Spleen (tissue), 11 donors: ENCODE measurements around the gene PNMA8B. TPM values are rescaled to one million over a fixed set of nuclear protein-coding genes. Genes with fewer than 3 reads are reported as not detected.

Source experiments
- DNase-seq: peaks from one replicate; pipeline ENCODE4 v3.0.0-alpha.2; 2020
- H3K27ac ChIP-seq, 8 donors: fragments of 200-600 bp; sonication (generic) in 7 of 8; 1 replicate in 4 of 8; 2 replicates in 4 of 8; pipeline versions ENCODE4 v1.5.0 to v1.8.0; 2016 to 2021; ENCODE audit warnings: inconsistent platforms in 4 of 8, mild to moderate bottlenecking in 4 of 8, moderate library complexity in 1 of 8
- H3K27me3 ChIP-seq, 7 donors: fragments of 200-600 bp; sonication (generic) in 6 of 7; replicated peaks in 1 of 7; 1 replicate in 4 of 7; 2 replicates in 3 of 7; pipeline versions ENCODE4 v1.5.0 to v1.8.0; 2016 to 2021; ENCODE audit warnings: inconsistent platforms in 3 of 7, mild to moderate bottlenecking in 1 of 7
- H3K36me3 ChIP-seq, 6 donors: fragments of 200-600 bp; sonication (generic) in 5 of 6; 1 replicate in 4 of 6; 2 replicates in 2 of 6; pipeline versions ENCODE4 v1.5.0 to v1.8.0; 2016 to 2021; ENCODE audit warnings: inconsistent platforms in 2 of 6
- H3K4me1 ChIP-seq, 6 donors: fragments of 200-600 bp; sonication (generic) in 5 of 6; 1 replicate in 3 of 6; 2 replicates in 3 of 6; pipeline versions ENCODE4 v1.5.0 to v1.8.0; 2016 to 2021; ENCODE audit warnings: inconsistent platforms in 3 of 6
- H3K4me3 ChIP-seq, 8 donors: fragments of 200-600 bp; sonication (generic) in 7 of 8; 1 replicate in 4 of 8; 2 replicates in 4 of 8; pipeline versions ENCODE4 v1.5.0 to v1.8.0; 2016 to 2021; ENCODE audit warnings: inconsistent platforms in 4 of 8, mild to moderate bottlenecking in 4 of 8, moderate library complexity in 2 of 8
- H3K9me3 ChIP-seq, 8 donors: fragments of 200-600 bp; sonication (generic) in 7 of 8; 1 replicate in 4 of 8; 2 replicates in 4 of 8; pipeline versions ENCODE4 v1.5.0 to v1.8.0; 2016 to 2021; ENCODE audit warnings: inconsistent platforms in 4 of 8
- POLR2A ChIP-seq, 3 donors: fragments of 450-650 bp; IDR thresholded peaks; one replicate each; pipeline ENCODE4 v1.5.1; 2017; ENCODE audit warnings: antibody characterized with exemption in 3 of 3, mild to moderate bottlenecking in 1 of 3
- POLR2AphosphoS5 ChIP-seq, 3 donors: sonication (generic); formaldehyde crosslinking; IDR thresholded peaks; one replicate each; pipeline ENCODE4 v1.5.1; 2017; ENCODE audit warnings: antibody characterized with exemption in 3 of 3
- WGBS, 5 donors: extraction: QIAGEN DNeasy Blood & Tissue Kit in 3 of 5; methylation state at CpG; one replicate each; pipeline versions ENCODE4 v1.1.5 to v1.1.7; 2013 to 2018; 5-methylcytosine and 5-hydroxymethylcytosine counted together
- intact Hi-C: fragments of 100-400 bp; cut with DNase I; formaldehyde crosslinking; loops from one replicate; pipeline ENCODE4 v1.15.0; 2023; ENCODE audit warnings: low total_unique reads
- polyA plus RNA-seq, 3 donors: library from polyadenylated mRNA; stranded (reverse); fragments of 200-250 nt; gene quantifications; one replicate each; pipeline ENCODE4 v1.2.1, GENCODE V29; 2013
- total RNA-seq, 7 donors: library from RNA; depleted of rRNA in 3 of 7; stranded (reverse); fragments of >200 nt in 3 of 7; fragmentation: NEBNext Ultra II Directional in 4 of 7; extraction: Animal tissue kit (Norgen Biotek cat#: 25700) in 4 of 7; gene quantifications; one replicate each; pipeline versions ENCODE4 v1.1.0 to v1.2.1, GENCODE V29; 2016 to 2021
- TF ChIP-seq, protein P1 (sequence below), 11 experiments: fragments of 200-600 bp in 7 of 11; fragments of 450-650 bp in 4 of 11; sonication (generic) in 4 of 11; IDR thresholded peaks in 8 of 11; conservative IDR thresholded peaks in 3 of 11; 1 replicate in 7 of 11; 2 replicates in 4 of 11; pipeline versions ENCODE4 v1.4.0 to v1.8.0; 2016 to 2021; ENCODE audit warnings: antibody characterized with exemption in 11 of 11, inconsistent platforms in 4 of 11, mild to moderate bottlenecking in 1 of 11
- donor health status: healthy with polysubstance abuse.
- donor health status: DM: no; HTN: no; CAD: no; lungs with moderate emphysema.
- donor health status: DM: no; HTN: no; CAD: no.
- donor health status: Bipolar disorder and iron deficiency.
- donor health status: healthy.
- donor health status: DM: no; HTN: no; CAD: no.
- donor health status: DM: yes; HTN: yes; CAD: no.

Gene PNMA8B
- total and polyA plus RNA-seq, 10 donors, result 0.57 to 5.7 (median 2.9) TPM

- TF ChIP-seq, protein P1, sequence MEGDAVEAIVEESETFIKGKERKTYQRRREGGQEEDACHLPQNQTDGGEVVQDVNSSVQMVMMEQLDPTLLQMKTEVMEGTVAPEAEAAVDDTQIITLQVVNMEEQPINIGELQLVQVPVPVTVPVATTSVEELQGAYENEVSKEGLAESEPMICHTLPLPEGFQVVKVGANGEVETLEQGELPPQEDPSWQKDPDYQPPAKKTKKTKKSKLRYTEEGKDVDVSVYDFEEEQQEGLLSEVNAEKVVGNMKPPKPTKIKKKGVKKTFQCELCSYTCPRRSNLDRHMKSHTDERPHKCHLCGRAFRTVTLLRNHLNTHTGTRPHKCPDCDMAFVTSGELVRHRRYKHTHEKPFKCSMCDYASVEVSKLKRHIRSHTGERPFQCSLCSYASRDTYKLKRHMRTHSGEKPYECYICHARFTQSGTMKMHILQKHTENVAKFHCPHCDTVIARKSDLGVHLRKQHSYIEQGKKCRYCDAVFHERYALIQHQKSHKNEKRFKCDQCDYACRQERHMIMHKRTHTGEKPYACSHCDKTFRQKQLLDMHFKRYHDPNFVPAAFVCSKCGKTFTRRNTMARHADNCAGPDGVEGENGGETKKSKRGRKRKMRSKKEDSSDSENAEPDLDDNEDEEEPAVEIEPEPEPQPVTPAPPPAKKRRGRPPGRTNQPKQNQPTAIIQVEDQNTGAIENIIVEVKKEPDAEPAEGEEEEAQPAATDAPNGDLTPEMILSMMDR (IDR thresholded peaks at IDR 0.05 in 8 of 11, conservative IDR thresholded peaks at IDR 0.05 in 3 of 11), result no peak
- TF ChIP-seq POLR2AphosphoS5 (IDR thresholded peaks at IDR 0.05), result no peak
- intact Hi-C loops, result no loop called here
- H3K36me3 ChIP-seq, result no peaks in the 10 kb centered on the region
- H3K9me3 ChIP-seq, result no peaks in the 10 kb centered on the region
- H3K27ac ChIP-seq, result peak overlapping the region in 3 of 8 donors; percentile 39 to 52 (median 40)
- H3K27me3 ChIP-seq, result no peaks in the 10 kb centered on the region
- no peak for DNase-seq
- WGBS, 5 donors, result 46 to 60% (median 51%) methylated on average over 8 of the region's 8 CpGs
- H3K4me1 ChIP-seq, result peaks cover 0 to 8% (median 6%) of the 10 kb centered on the region in 6 donors
- no peak overlapping the region for H3K4me3 ChIP-seq
Observed at GRCh38 chr19:46442808-46443450, 52.7 kb downstream of the PNMA8B start.

- TF ChIP-seq POLR2A (IDR thresholded peaks at IDR 0.05), result no peak
- TF ChIP-seq, protein P1 (IDR thresholded peaks at IDR 0.05 in 8 of 11, conservative IDR thresholded peaks at IDR 0.05 in 3 of 11), result no peak
- no peak for TF ChIP-seq POLR2AphosphoS5 (IDR thresholded peaks at IDR 0.05)
- WGBS, 5 donors, result 64 to 87% (median 84%) methylated on average over 1 of the region's 1 CpG
- Histone ChIP-seq H3K4me1 (peaks cover 0 to 8% (median 6%) of the 10 kb centered on the region in 6 donors), H3K27ac (no peak overlapping the region), H3K27me3 (peaks cover 0 to 5% (median 0%) of the 10 kb centered on the region in 7 donors), H3K9me3 (no peaks in the 10 kb centered on the region), H3K4me3 (no peak overlapping the region), H3K36me3 (no peaks in the 10 kb centered on the region)
- DNase-seq, result no peak
- intact Hi-C loops, result no loop called here
Observed at GRCh38 chr19:46441866-46442265, 53.8 kb downstream of the PNMA8B start.

Other genes with a start within 250 kb of the PNMA8B start
- 100 to 1,000 TPM in 2 of 7 donors, 10 to 100 TPM in 5; 25.9 to 126 (median 97.5) TPM for gene HIF3A, start 198.8 kb downstream of the PNMA8B start, total RNA-seq
- gene HIF3A, start 198.8 kb downstream of the PNMA8B start, polyA plus RNA-seq, result 10 to 100 TPM in 2 of 3 donors, 1 to 10 TPM in 1; 5.0 to 82.7 (median 18.7) TPM
- 10 to 100 TPM; 61.1 to 87.3 (median 74.2) TPM for gene PPP5C, start 148.8 kb downstream of the PNMA8B start, total RNA-seq
- 10 to 100 TPM; 26.5 to 67.5 (median 29.8) TPM for gene PPP5C, start 148.8 kb downstream of the PNMA8B start, polyA plus RNA-seq
- 1 to 10 TPM; 1.7 to 4.4 (median 2.6) TPM for gene CCDC8, start 82.3 kb downstream of the PNMA8B start, total RNA-seq
- 1 to 10 TPM in 2 of 3 donors, under 1 TPM in 1; 0.46 to 1.2 (median 1.1) TPM for gene CCDC8, start 82.3 kb downstream of the PNMA8B start, polyA plus RNA-seq
- not detected for gene PNMA8C, start 66.9 kb downstream of the PNMA8B start, total RNA-seq
- gene PNMA8C, start 66.9 kb downstream of the PNMA8B start, polyA plus RNA-seq, result under 1 TPM in 1 of 3 donors, not detected in 2; 0.03 TPM
- 1 to 10 TPM in 4 of 7 donors, under 1 TPM in 3; 0.20 to 2.7 (median 1.7) TPM for gene PNMA8A, start 24.3 kb downstream of the PNMA8B start, total RNA-seq
- 1 to 10 TPM in 1 of 3 donors, under 1 TPM in 2; 0.13 to 1.8 (median 0.19) TPM for gene PNMA8A, start 24.3 kb downstream of the PNMA8B start, polyA plus RNA-seq
- gene CALM3, start 105.5 kb upstream of the PNMA8B start, total RNA-seq, result 100 to 1,000 TPM; 121 to 197 (median 143) TPM
- gene CALM3, start 105.5 kb upstream of the PNMA8B start, polyA plus RNA-seq, result 100 to 1,000 TPM in 2 of 3 donors, 10 to 100 TPM in 1; 78.1 to 167 (median 111) TPM
- gene PTGIR, start 129.2 kb upstream of the PNMA8B start, total RNA-seq, result 10 to 100 TPM in 3 of 7 donors, 1 to 10 TPM in 4; 5.4 to 18.6 (median 8.6) TPM
- 1 to 10 TPM; 5.7 to 9.1 (median 5.9) TPM for gene PTGIR, start 129.2 kb upstream of the PNMA8B start, polyA plus RNA-seq
- not detected for gene GNG8, start 140.3 kb upstream of the PNMA8B start, total RNA-seq
- gene GNG8, start 140.3 kb upstream of the PNMA8B start, polyA plus RNA-seq, result not detected
- 10 to 100 TPM in 1 of 7 donors, 1 to 10 TPM in 6; 4.9 to 10.4 (median 6.1) TPM for gene DACT3, start 165.3 kb upstream of the PNMA8B start, total RNA-seq
- gene DACT3, start 165.3 kb upstream of the PNMA8B start, polyA plus RNA-seq, result 1 to 10 TPM; 1.6 to 4.1 (median 3.2) TPM
- 100 to 1,000 TPM in 4 of 7 donors, 10 to 100 TPM in 3; 76.3 to 127 (median 115) TPM for gene PRKD2, start 221.2 kb upstream of the PNMA8B start, total RNA-seq
- 100 to 1,000 TPM in 2 of 3 donors, 10 to 100 TPM in 1; 63.4 to 132 (median 105) TPM for gene PRKD2, start 221.2 kb upstream of the PNMA8B start, polyA plus RNA-seq